IPS DF 6.9 (cell line): ENCODE data around the gene NSMCE1.
"Not testable (repeated sequence)": the region's sequence is repeated elsewhere in the genome, so short reads cannot be mapped to it uniquely, and the experiment has no call there.

Source experiments
- DNase-seq: peaks from one replicate; pipeline ENCODE4 v3.0.0-alpha.2; 2013; ENCODE audit warnings: low read depth, low spot score
- H3K27ac ChIP-seq: one replicate; pipeline ENCODE4 v1.5.1; 2013; ENCODE audit warnings: low read length, control low read depth
- H3K27me3 ChIP-seq: 2 replicates; pipeline ENCODE4 v1.6.1; 2013; ENCODE audit warnings: mild to moderate bottlenecking, low read length; ENCODE audit not compliant: control insufficient read depth, insufficient read depth
- H3K36me3 ChIP-seq: 2 replicates; pipeline ENCODE4 v1.6.1; 2013; ENCODE audit warnings: low read length; ENCODE audit not compliant: control insufficient read depth, insufficient read depth
- H3K4me1 ChIP-seq: 2 replicates; pipeline ENCODE4 v1.6.1; 2013; ENCODE audit warnings: low read length; ENCODE audit not compliant: control insufficient read depth, insufficient read depth
- H3K4me3 ChIP-seq: 2 replicates; pipeline ENCODE4 v1.5.1; 2013; ENCODE audit warnings: mild to moderate bottlenecking, low read length
- H3K9me3 ChIP-seq: 2 replicates; pipeline ENCODE4 v1.6.1; 2013; ENCODE audit warnings: low read length, inconsistent platforms; ENCODE audit not compliant: control insufficient read depth, insufficient read depth
- WGBS: extraction: QIAGEN DNeasy Blood & Tissue Kit; methylation state at CpG from one replicate; pipeline ENCODE4 v1.1.7; 2013; ENCODE audit warnings: mixed read lengths, missing lambda C conversion rate; ENCODE audit not compliant: insufficient read length, insufficient coverage; 5-methylcytosine and 5-hydroxymethylcytosine counted together

Gene NSMCE1

GRCh38 chr16:27270349-27270748 lies 1.8 kb upstream of the NSMCE1 start:
- no CpG with 5 or more reads among the region's 4 CpGs for WGBS
- DNase-seq = no peak
- Histone ChIP-seq H3K27ac (no peak overlapping the region), H3K27me3 (no peaks in the 10 kb centered on the region), H3K9me3 (no peaks in the 10 kb centered on the region), H3K4me3 (no peak overlapping the region), H3K36me3 (no peaks in the 10 kb centered on the region), H3K4me1 (no peaks in the 10 kb centered on the region)

- H3K4me1 ChIP-seq = no peaks in the 10 kb centered on the region
- no peak overlapping the region for H3K27ac ChIP-seq
- WGBS = no CpG with 5 or more reads among the region's 9 CpGs
- no peaks in the 10 kb centered on the region for H3K9me3 ChIP-seq
- no peaks in the 10 kb centered on the region for H3K27me3 ChIP-seq
- no peak overlapping the region for H3K4me3 ChIP-seq
- DNase-seq = no peak
- H3K36me3 ChIP-seq = no peaks in the 10 kb centered on the region
Measured at GRCh38 chr16:27269300-27270150, 953 bp upstream of the NSMCE1 start.

GRCh38 chr16:27267037-27267677 lies 1.4 kb downstream of the NSMCE1 start:
- Histone ChIP-seq H3K27me3 (no peaks in the 10 kb centered on the region), H3K36me3 (no peaks in the 10 kb centered on the region), H3K4me3 (no peak overlapping the region), H3K9me3 (no peaks in the 10 kb centered on the region), H3K27ac (no peak overlapping the region), H3K4me1 (no peaks in the 10 kb centered on the region)
- 100% methylated on average over 2 of the region's 8 CpGs for WGBS
- no peak for DNase-seq

GRCh38 chr16:27265982-27266381 lies 2.6 kb downstream of the NSMCE1 start:
- no peak overlapping the region for H3K4me3 ChIP-seq
- DNase-seq = no peak
- no peaks in the 10 kb centered on the region for H3K9me3 ChIP-seq
- no peaks in the 10 kb centered on the region for H3K4me1 ChIP-seq
- no CpG with 5 or more reads among the region's 1 CpG for WGBS
- H3K27me3 ChIP-seq = no peaks in the 10 kb centered on the region
- H3K27ac ChIP-seq = no peak overlapping the region
- no peaks in the 10 kb centered on the region for H3K36me3 ChIP-seq

- H3K4me1 ChIP-seq = no peaks in the 10 kb centered on the region
- no CpG with 5 or more reads among the region's 6 CpGs for WGBS
- H3K27me3 ChIP-seq = no peaks in the 10 kb centered on the region
- no peak for DNase-seq
- H3K4me3 ChIP-seq = no peak overlapping the region
- no peaks in the 10 kb centered on the region for H3K9me3 ChIP-seq
- no peaks in the 10 kb centered on the region for H3K36me3 ChIP-seq
- no peak overlapping the region for H3K27ac ChIP-seq
Measured at GRCh38 chr16:27264151-27264550, 4.4 kb downstream of the NSMCE1 start.

- not testable (repeated sequence) for H3K4me3 ChIP-seq, H3K36me3 ChIP-seq, H3K9me3 ChIP-seq, H3K4me1 ChIP-seq, H3K27ac ChIP-seq, DNase-seq, H3K27me3 ChIP-seq
- no CpG with 5 or more reads among the region's 2 CpGs for WGBS
Measured at GRCh38 chr16:27262904-27263423, 5.6 kb downstream of the NSMCE1 start.

- Histone ChIP-seq H3K27me3 (no peaks in the 10 kb centered on the region), H3K36me3 (no peaks in the 10 kb centered on the region), H3K9me3 (no peaks in the 10 kb centered on the region), H3K4me3 (no peak overlapping the region), H3K4me1 (no peaks in the 10 kb centered on the region), H3K27ac (no peak overlapping the region)
- WGBS = no CpG with 5 or more reads among the region's 4 CpGs
- no peak for DNase-seq
Measured at GRCh38 chr16:27259710-27260109, 8.9 kb downstream of the NSMCE1 start.

GRCh38 chr16:27258241-27258734 lies 10.3 kb downstream of the NSMCE1 start:
- DNase-seq = no peak

GRCh38 chr16:27257271-27257670 lies 11.3 kb downstream of the NSMCE1 start:
- no peaks in the 10 kb centered on the region for H3K36me3 ChIP-seq
- no CpG with 5 or more reads among the region's 14 CpGs for WGBS
- no peaks in the 10 kb centered on the region for H3K27me3 ChIP-seq
- H3K9me3 ChIP-seq = no peaks in the 10 kb centered on the region
- no peak overlapping the region for H3K27ac ChIP-seq
- H3K4me3 ChIP-seq = no peak overlapping the region
- no peak for DNase-seq
- no peaks in the 10 kb centered on the region for H3K4me1 ChIP-seq

More at GRCh38 chr16:27258241-27258734, 10.3 kb downstream of the NSMCE1 start:
- H3K27me3 ChIP-seq = no peaks in the 10 kb centered on the region
- H3K4me1 ChIP-seq = no peaks in the 10 kb centered on the region
- no peaks in the 10 kb centered on the region for H3K36me3 ChIP-seq
- WGBS = no CpG with 5 or more reads among the region's 3 CpGs
- no peak overlapping the region for H3K4me3 ChIP-seq
- H3K9me3 ChIP-seq = no peaks in the 10 kb centered on the region
- H3K27ac ChIP-seq = no peak overlapping the region

- Histone ChIP-seq H3K4me1 (no peaks in the 10 kb centered on the region), H3K4me3 (no peak overlapping the region), H3K36me3 (no peaks in the 10 kb centered on the region), H3K27me3 (no peaks in the 10 kb centered on the region), H3K27ac (no peak overlapping the region), H3K9me3 (no peaks in the 10 kb centered on the region)
- WGBS = no CpG with 5 or more reads among the region's 3 CpGs
- DNase-seq = no peak
Measured at GRCh38 chr16:27256861-27257260, 11.7 kb downstream of the NSMCE1 start.
